ENCODE data around the gene PSMA3.
A peak's percentile ranks its signal among the peaks of the same experiment; 100 is the strongest.

- TF ChIP-seq CTCF (IDR thresholded peaks at IDR 0.05) (peak in 1 of 4 experiments; percentile 20), POLR2A (IDR thresholded peaks at IDR 0.05) (peak; percentile 89 to 96)
Observed at GRCh38 chr14:58298477-58299400, 54.1 kb downstream of the PSMA3 start, which contains the start of gene ARID4A.

All from uterus (tissue), 2 donors.